LHCN-M2 (cell line): ENCODE results near the gene CSRP3. TPM values are rescaled to one million over a fixed set of nuclear protein-coding genes. Genes with fewer than 3 reads are reported as not detected.

Experiments used
- total RNA-seq: library from RNA; depleted of rRNA; stranded (reverse); fragments of >200 nt; gene quantifications from 2 replicates; pipeline ENCODE4 v1.2.3, GENCODE V29; 2014; rRNA removed

The CSRP3 gene
- total RNA-seq, 1 experiment from 2014 or later: 0.46 TPM

Other genes with a start within 250 kb of the CSRP3 start
- gene MRGPRX2, start 141.3 kb downstream of the CSRP3 start, total RNA-seq: not detected in 2 replicates
- 15.8 and 19.6 TPM in 2 replicates for gene ZDHHC13, start 84.8 kb downstream of the CSRP3 start, total RNA-seq
- gene E2F8, start 39.0 kb upstream of the CSRP3 start, total RNA-seq: 3.0 and 4.9 TPM in 2 replicates